GM21381 (cell line): ENCODE data around the gene AQP12B.

Experiments
- ATAC-seq: cut with Tn5 transposase; IDR thresholded peaks from one replicate; pipeline ENCODE4 v1.9.1; 2021; ENCODE audit warnings: mild to moderate bottlenecking, moderate library complexity; ENCODE audit not compliant: unreplicated experiment

AQP12B gene

GRCh38 chr2:240637116-240637900 lies 45.4 kb downstream of the AQP12B start:
- ATAC-seq, result no peak

- ATAC-seq, result no peak
These were observed 46.0 kb downstream of the AQP12B start for GRCh38 chr2:240636563-240637115.

GRCh38 chr2:240635998-240636547 lies 46.6 kb downstream of the AQP12B start:
- ATAC-seq, result no peak

- no peak for ATAC-seq
These were observed 47.3 kb downstream of the AQP12B start for GRCh38 chr2:240635121-240635997.

GRCh38 chr2:240632306-240632721 lies 50.4 kb downstream of the AQP12B start:
- ATAC-seq, result no peak

GRCh38 chr2:240631548-240632305 lies 51.0 kb downstream of the AQP12B start:
- ATAC-seq, result no peak

- ATAC-seq, result no peak
These were observed 51.7 kb downstream of the AQP12B start for GRCh38 chr2:240630771-240631547.

- no peak for ATAC-seq
These were observed 52.5 kb downstream of the AQP12B start for GRCh38 chr2:240629968-240630770.

- no peak for ATAC-seq
These were observed 53.1 kb downstream of the AQP12B start for GRCh38 chr2:240629619-240629967.

- no peak for ATAC-seq
These were observed 53.7 kb downstream of the AQP12B start for GRCh38 chr2:240628808-240629618.

- ATAC-seq, result no peak
These were observed 54.2 kb downstream of the AQP12B start for GRCh38 chr2:240628507-240628807.

GRCh38 chr2:240627736-240628506 lies 54.8 kb downstream of the AQP12B start:
- ATAC-seq, result no peak

GRCh38 chr2:240626531-240627300 lies 56.0 kb downstream of the AQP12B start:
- ATAC-seq, result no peak
